HG03025 (cell line): Measurements from ENCODE around the gene SUPT3H.
"Not testable (repeated sequence)": the region's sequence is repeated elsewhere in the genome, so short reads cannot be mapped to it uniquely, and the experiment has no call there.

Source experiments
- ATAC-seq: cut with Tn5 transposase; IDR thresholded peaks from one replicate; pipeline ENCODE4 v1.9.1; 2021; ENCODE audit warnings: mild to moderate bottlenecking, moderate library complexity; ENCODE audit not compliant: unreplicated experiment, low FRiP score

SUPT3H gene

DNA sequence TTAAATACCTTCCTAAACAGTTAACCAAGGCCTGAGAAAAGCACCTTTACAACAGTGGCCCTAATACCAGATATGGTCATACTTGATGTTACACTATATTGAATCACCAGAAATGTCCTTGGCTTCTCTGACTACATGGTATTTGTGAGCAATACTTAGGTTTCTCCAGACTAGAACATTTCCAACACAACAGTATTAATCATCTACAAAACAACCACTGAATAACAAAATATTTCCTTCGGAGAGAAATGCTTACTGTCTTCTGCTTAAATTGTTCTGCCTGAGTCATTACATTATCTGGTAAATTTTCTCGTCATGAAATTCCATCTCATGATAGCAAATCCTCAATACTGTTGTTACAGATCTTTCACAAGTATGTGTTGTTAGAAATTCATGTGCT lies 302.5 kb downstream of the SUPT3H start:
- no peak for ATAC-seq

DNA sequence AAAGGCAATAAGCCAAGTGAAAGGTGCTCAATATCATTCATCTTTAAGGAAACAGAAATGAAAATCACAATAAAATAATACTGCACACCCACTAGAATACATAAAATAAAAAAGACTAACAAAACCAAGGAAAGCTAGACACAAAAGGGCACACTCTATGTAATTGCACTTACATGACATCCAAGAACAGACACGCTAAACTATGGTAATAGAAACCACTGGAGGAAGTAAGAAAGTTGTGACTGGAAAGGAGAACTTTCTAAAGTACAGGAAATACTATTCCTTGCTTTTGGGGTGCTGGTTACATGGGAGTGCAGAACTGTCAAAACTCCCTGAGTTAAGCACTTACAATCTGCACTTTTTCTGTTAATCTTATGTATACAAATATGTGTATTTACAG lies 303.3 kb downstream of the SUPT3H start:
- ATAC-seq = no peak

DNA sequence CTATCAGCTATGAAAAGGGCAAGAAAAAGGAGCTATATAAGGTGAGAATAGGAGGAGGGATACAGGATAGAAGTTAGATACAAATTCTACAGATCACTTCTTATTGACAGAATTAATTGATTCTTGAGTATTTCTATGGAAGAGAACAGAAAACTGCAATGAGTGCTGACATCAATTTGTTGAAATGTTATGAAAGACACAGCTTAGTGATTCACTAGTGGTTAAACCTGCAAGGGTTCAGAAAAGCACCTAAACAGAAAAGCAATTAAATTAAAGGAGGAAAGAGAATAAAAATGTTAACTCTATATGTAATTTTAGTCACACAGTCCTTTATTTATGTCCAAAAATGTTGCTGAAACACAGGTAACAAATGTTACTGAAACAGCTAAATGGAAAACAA lies 304.0 kb downstream of the SUPT3H start:
- ATAC-seq = no peak

DNA sequence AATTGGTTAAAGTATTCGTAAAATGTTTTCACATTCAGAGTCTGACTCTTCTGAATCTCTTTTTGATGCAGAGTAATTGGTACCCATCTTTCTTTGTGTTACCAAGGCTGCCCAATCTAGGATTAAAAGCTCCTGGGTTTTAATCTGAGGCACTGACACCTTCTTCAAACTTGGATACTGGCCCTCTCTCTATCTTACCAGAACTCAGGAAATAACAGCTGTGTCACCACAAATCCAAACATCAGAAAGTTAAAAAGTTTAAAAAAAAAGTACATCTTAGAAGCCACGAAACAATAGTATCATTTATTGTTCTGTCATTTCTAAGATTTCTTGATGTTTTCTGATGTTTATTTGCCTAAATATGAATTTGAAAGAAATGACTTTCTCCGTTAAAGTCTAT lies 305.1 kb downstream of the SUPT3H start:
- ATAC-seq = no peak

DNA sequence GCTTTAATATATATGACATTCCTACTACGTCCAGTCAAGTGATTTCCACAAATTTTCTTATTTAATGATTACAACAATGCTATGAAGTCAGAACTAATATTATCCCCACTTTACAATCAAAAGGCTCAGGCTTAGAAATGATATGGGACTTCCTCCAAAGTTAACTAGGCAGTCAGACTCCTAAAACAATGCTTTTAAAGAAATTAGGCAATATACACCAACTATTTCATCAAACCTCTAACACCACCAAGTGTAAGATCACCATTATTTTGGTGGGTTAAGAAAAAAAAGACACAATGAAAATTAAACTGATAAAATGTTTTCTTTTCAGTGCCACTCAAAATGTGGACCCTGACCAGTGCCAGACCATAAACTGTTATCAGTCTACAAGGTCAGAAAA lies 305.7 kb downstream of the SUPT3H start:
- ATAC-seq = no peak

DNA sequence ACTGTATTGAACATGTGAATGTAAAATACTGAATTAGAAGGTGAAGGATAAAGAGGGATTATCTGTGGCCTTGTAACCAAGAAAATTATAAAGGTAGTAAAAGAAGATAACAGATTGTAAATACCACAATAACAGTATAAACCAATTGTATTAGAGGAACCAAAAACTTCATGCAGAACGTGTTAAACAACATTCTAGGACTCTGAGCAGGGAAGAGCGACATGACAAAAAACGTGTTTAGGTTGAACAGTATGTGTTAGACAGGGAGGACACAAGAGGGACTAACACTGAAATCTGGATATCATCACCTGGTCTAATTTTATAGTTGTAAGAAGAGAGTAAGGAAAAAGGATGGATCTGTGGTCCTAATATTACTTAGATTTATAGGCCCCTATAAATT lies 308.6 kb downstream of the SUPT3H start:
- ATAC-seq = no peak

DNA sequence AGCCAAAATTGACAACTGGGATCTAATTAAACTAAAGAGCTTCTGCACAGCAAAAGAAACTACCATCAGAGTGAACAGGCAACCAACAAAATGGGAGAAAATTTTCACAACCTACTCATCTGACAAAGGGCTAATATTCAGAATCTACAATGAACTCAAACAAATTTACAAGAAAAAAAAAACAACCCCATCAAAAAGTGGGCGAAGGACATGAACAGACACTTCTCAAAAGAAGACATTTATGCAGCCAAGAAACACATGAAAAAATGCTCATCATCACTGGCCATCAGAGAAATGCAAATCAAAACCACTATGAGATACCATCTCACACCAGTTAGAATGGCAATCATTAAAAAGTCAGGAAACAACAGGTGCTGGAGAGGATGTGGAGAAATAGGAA lies 310.3 kb downstream of the SUPT3H start:
- ATAC-seq = not testable (repeated sequence)

DNA sequence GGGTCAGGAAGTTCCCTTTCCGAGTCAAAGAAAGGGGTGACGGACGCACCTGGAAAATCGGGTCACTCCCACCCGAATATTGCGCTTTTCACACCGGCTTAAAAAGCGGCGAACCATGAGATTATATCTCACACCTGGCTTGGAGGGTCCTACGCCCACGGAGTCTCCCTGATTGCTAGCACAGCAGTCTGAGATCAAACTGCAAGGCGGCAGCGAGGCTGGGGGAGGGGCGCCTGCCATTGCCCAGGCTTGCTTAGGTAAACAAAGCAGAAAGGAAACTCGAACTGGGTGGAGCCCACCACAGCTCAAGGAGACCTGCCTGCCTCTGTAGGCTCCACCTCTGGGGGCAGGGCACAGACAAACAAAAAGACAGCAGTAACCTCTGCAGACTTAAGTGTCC lies 315.1 kb downstream of the SUPT3H start:
- not testable (repeated sequence) for ATAC-seq

DNA sequence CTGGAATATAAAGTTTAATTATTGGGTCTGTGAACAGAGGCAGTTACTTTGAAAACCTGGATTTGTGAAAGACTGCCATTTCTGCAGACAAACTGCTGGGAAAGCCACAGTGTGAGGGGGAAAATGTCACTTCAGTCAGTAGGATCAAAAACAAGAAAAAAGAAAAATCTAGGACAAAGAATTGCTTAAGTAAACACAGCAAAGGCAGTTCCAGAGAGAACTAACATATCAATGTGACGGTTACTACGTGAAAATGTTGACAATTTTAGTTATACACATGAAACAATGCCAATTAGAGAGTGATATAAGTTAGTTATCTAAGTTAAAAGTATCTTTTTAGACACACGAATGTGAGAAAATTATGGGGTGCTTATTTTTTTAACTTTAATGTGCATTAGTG lies 320.0 kb downstream of the SUPT3H start:
- ATAC-seq = no peak

DNA sequence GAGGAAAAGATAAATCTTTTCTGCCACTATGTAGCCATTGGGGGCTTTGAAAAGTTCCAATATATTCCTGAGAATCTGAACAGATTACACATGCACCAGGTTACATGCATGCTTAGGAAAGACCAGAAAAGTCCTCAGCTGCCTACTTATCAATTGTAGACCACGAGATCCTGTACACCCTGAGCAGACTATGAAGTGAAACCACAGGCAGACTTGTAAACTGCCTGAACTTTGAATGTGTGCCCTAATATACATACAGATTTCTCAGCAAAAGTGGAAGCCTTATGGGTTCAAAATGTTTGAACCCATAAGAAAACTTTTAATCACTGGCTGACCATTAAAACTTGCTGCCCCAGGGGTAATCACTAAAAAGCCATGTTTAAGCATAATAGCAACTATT lies 323.1 kb downstream of the SUPT3H start:
- no peak for ATAC-seq

DNA sequence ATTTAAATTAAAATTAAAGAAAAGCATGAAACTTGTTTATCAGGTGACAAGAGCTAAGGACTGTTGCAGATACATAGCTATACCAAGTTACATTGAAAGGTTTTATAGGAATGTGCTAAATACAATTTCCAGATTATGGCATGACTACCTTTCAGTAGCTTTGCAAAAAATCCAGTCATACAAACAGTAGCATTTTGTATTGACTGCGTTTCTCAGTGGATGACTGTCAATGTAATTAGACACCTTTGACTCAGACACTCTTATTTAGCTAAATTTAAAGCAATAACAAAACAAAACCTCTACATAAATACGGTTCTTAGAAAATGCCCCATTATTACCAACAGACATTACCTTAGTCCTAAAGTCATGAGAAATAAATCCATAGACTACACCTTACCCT lies 325.4 kb downstream of the SUPT3H start:
- ATAC-seq = no peak

DNA sequence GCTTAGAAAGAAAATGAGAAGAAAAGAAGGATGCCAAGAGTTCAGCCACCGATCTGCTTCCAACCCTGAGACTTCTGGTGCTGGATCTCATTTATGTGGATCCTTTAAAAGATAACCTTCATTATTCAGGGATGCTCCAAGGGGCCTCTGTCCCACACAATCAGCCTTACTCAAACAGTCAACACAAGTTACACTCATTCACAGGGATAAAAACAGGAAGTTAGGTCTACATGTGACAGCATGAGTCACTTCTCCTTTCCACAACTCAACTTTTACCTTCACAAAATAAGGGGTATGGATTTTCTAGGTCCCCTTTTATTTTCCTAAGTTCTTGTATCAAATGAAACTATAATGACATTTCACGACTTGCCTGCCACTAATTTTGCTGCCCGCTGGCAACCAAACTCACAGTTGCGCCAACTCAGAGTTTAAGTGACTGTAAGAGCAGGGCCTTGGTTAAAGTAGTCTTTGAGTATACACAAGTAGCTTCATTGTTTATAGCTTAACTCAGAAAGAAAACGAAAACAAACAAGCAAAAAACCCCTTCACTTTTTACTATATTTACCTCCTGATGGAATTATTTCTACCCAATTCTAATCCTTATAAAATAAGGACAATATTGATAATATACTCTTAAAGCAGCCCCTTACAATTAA lies 328.4 kb downstream of the SUPT3H start:
- no peak for ATAC-seq

DNA sequence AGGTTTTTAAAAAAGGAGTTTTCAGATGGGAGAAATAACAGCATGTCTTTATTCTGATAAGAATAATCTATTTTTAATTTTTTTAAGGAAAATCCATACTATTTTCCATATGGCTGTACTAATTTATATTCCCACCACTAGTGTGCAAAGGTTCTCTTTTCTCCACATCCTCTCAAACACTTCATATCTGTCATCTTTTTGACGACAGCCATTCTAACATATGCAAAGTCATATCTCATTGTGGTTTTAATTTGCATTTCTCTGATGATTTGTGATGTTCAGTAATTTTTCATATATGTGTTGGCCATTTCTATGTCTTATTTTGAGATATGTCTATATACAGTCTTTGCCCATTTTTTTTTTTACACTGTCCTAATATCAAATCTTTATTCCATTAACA lies 330.2 kb downstream of the SUPT3H start:
- ATAC-seq = no peak

DNA sequence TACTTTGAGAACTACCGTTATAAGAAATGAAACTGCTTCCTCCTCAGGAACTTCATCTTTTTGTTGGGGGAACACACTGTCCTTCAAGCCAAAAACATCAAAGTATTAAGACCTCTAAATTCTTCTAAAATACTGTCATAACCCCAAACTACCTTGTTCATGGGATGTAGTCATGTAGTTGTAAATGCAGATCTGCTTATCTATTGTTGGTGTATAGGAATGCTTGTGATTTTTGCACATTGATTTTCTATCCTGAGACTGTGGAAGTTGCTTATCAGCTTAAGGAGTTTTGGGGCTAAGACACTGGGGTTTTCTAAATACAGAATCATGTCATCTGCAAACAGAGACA lies 332.5 kb downstream of the SUPT3H start:
- no peak for ATAC-seq

DNA sequence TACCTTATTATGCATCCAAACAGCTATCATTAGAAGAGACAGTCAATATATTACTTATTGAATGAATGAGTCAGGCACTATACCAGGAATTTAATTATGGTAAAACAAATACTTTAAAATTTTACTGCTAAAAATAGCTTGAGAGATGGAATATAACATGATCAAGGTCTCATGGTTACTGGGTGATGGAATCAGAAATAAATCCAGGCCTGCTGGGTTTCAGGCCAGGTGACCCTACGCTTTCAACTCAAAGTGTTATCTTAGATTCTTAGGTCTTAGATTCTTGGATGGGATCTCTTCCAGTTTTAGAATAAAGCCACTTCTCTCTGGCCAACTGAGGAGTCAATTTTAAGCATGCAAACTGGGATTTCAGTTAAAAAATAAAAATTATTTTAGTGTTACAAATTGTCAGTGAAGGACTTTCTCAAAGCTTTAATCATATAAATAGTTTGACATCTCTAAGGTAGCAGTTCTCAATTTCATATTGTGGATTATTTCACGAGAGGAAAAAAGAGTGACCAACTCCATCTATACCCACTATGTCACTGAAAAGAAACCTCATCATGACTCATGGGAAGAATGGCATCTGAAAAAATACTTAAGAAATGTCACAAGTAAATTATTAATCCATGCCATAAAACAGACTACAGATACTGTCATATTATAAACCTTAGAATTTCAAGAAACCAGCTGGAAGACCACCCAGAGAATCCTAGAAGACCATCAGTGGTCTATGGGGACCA lies 333.1 kb downstream of the SUPT3H start:
- ATAC-seq = no peak

DNA sequence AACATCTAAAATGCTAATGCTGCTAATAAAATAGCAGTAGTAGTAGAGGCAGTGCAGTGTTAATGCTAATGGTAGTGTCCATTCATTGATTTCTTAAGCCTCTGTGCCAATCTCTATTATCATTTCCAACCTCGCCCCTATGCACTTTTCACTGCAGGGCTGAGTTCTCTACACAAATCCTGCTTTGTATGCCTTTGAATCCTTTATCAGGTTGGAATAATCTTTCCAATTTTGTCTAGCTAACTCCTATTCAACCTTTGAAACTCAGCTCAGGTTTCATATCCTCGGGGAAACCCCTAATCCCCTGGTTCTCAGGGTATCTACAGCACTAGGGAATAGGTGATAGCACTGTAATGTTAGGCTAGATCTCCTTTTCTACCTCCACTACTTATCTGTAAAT lies 333.6 kb downstream of the SUPT3H start:
- no peak for ATAC-seq

DNA sequence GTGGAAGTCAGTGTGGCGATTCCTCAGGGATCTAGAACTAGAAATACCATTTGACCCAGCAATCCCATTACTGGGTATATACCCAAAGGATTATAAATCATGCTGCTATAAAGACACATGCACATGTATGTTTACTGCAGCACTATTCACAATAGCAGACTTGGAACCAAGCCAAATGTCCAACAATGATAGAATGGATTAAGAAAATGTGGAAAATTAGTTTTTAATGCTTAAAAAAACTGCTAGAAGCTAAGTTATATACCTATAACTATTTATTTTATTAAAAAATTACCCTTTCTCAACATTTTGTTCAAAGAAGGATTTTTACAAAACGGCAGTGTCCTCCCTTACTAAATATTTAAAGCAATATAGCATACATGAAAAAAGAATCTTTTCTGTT lies 335.1 kb downstream of the SUPT3H start:
- ATAC-seq = not testable (repeated sequence)

DNA sequence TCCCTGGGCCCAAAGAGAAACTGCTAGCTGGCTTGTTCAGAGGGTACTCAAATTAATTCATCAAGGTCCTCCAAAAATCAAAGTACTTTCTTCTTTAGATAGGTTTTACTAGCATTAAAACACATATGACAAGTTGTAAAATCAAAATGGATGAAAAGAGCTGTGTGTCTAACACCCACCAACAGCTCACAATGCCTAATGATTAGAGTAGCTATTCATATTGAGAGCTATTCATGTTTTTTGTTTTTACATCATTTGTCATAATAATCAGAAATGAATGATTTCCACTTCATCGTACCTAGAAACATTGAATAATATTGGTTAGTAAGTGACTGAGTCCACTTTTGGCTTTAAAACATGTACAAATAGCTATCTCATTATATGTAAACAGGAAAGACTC lies 339.5 kb downstream of the SUPT3H start:
- ATAC-seq = no peak

DNA sequence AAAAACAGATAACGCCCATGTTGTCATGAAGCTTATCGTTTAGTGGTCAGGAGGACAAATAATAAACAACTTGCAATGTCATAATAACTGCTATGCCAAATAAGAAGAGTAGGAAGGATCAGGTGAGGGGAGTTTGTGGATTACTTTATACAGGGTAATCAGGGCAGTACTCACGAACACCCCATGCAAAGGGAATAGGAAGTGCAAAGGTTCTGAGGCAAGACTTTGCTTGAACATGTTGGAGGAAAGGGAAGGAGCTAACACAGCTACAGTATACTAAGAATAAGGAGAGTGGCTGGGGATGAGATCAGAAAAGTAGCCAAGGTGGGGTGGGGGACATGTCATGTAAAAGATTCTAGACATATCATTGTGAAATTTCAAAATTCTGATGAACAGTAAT lies 341.6 kb downstream of the SUPT3H start:
- no peak for ATAC-seq

DNA sequence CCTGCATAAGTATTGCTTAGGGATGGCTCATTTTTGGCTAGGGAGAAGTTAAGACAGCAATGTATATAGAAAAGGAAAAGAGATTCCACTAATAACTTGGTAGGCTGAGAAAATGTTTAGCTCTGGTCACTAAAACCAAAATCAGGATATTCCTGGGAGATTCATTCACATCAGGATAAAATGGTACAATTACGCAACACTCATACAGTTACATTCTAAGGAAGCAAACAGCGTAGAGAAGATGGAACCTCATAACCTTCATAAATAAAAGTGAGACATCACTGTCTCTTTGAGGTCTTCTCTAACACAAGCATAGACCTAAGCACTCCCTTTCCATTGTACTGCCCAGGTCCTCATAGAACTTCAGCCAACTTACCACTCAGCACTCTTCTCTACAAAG lies 345.3 kb downstream of the SUPT3H start:
- ATAC-seq = no peak

DNA sequence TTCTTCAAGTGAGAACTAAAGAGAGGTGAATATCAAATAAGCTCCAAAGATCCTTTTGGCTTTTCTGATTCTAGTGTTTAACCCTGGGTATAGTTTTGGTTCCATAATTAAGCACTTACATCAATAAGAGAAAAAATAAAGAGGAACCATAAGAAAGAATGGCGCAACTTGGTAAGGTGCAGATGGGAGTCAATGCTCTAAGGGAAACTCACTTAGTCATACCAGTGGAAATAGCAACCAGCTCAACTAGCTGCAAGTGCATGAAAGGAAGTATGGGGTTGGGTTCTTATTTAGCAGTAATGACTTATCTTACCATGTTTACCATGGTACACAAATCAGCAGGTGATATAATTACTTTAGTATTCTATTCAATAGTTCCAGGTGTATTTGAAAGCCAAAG lies 346.1 kb downstream of the SUPT3H start:
- no peak for ATAC-seq

DNA sequence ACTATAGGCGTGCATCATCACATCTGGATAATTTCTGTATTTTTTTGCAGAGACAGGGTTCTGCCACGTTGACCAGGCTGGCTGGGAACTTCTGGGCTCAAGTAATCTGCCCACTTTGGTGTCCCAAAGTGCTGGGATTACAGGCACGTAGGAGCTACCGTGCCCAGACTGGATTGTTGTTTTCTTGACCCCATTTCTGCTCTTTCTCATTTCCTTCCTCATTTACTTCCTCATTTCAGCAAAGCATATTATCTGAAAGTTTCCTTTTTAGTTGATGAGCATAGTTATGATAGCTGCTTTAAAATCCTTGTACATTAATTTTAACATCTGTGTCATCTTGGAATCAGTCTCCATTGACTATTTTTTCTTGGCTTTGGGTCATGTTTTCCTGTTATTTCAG lies 350.6 kb downstream of the SUPT3H start:
- ATAC-seq = no peak
